GM18861 (cell line): ENCODE measurements around the gene CCDC88C.

ENCODE experiments used
- ATAC-seq: cut with Tn5 transposase; IDR thresholded peaks from one replicate; pipeline ENCODE4 v1.9.1; 2021; ENCODE audit not compliant: unreplicated experiment

The CCDC88C gene

DNA sequence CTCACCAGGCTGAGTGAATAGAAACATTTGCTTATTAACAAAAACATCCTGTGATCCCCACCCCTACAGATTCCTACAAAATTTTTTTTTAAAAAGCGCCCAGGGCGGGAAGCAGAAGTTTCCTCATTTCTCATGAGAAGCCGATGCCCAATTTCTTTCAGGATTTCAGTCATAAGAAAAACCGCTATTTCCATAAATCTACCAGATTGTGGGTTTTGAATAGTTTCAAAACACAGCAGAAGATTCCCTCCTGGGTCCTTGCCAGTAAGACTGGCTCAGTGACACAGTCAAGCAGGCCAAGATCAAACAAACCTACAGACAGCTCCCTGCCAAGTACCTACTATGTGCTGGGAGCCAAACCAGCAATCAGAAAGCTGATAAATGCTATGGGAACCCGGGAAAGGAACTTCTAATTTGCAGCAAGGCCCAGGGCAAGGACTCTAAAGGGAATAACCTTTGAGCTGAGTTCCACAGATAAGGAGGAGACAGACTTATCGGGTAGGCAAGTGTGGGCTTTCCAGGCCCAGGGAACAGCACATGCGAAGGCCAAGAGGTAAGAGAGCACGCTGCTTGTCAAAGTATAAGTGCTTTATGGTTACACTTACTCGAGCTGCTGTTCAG, 68.7 kb downstream of the CCDC88C start:
- peak; percentile 2 for ATAC-seq

DNA sequence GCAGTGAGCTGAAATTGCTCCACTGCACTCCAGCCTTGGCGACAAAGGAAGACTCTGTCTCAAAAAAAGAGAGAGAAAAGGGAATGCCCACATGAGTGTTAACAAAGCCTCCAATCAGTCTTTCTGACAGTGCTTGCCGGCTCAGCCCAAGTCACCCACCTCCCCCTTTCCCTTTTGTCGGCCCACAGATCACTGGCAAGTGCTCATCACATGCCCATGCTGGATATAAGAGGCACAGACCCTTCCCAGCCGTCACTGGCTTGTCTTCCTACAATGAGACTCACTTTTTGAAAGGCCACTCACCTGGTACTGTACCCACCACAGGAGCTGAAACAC, 70.8 kb downstream of the CCDC88C start:
- no peak for ATAC-seq

DNA sequence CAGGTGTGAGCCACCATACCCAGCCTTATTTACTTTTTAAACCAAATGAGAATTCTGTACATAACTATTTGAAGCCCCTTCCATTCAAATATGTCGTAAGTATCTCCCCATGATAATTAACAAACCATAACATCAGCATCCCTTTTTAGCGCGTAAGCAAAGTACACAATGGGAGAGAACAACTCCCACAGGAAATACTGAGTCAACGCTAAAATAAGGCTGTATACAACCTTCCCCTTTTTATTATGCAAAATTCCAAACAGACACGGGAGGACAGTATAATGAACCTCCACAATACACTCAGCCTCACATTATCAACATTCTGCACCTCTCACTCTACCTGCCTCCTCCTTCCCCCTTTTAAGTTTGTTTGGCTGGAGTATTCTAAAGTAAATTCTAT, 73.5 kb downstream of the CCDC88C start:
- no peak for ATAC-seq

DNA sequence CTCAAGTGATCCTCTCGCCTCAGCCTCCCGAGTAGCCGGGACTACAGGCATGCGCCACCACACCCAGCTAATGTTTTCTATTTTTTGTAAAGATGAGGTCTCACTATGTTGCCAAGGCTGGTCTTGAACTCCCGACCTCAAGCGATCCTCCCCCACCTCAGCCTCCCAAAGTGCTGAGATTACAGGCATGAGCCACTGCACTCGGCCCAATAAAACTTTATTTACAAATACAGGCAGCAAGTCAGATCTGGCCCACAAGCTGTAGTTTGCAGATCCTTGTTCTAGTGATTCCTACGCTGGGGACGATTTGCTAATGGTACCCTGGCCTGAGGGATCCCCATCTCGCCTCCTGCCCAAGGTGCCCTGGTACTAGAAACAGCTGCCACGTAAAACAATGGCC, 74.6 kb downstream of the CCDC88C start:
- no peak for ATAC-seq

DNA sequence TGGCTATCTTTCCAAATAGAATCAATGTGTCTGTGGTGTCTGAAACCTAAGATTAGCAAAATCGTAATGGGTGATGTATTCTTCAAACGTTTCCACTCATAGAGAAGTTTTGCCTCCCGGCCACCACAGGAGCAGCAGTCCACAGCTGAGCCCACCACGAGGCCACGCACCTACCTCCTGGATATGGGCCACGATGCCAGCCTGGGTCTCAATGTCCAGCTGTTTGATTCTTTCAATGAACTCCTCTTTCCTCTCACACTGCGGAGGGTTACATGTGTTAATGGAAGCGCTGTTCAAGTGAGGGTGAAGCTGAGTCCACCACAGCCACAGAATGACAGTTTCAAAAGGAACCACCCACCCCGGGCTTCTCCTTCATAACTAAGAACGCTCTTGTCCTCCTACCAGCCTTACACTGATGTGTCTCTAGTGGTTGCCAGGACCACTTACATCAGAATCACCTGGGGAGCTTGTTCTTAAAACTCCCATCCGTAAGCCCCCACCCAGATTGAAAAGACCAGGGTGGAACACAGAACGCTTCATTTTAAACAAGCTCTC, 75.3 kb downstream of the CCDC88C start:
- no peak for ATAC-seq

DNA sequence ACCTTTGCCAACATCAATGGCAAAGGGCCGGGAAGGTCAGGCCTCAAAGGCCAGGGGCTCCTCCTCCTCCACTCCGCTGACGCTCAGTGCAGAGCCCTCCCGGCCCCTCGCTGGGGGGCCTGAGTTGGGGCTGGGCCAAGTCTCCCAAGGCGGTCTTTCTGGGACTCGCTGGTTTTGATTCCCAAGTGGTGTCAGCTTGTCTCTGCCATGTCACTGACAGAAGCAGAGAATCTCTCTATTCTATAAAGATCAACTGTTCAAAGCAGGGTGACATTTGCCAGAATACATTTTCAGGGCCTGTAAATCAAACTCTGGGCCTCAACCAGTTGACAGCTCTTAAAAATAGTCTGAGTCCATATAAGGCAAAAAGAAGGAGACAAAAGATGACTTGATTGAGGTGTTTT, 75.9 kb downstream of the CCDC88C start:
- ATAC-seq, result no peak

DNA sequence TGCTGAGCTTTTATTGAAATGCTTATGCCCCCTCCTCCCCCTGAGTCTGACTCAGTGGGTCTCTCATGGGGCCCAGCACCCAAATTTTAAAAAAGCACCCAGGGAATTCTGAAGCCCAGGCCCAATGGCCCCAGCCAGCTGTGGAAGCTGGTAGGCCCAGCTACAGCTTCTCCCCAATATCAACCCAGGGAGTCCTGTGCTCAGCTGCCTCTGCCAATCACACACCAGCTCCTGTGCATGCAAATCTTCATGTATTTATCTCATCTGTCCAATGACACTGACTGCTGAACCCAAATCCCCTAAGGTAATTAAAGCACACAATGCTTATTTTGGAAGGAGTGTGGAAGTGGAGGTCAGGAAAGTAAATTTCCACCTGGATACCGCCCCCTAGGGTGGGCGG, 76.3 kb downstream of the CCDC88C start:
- ATAC-seq, result no peak

DNA sequence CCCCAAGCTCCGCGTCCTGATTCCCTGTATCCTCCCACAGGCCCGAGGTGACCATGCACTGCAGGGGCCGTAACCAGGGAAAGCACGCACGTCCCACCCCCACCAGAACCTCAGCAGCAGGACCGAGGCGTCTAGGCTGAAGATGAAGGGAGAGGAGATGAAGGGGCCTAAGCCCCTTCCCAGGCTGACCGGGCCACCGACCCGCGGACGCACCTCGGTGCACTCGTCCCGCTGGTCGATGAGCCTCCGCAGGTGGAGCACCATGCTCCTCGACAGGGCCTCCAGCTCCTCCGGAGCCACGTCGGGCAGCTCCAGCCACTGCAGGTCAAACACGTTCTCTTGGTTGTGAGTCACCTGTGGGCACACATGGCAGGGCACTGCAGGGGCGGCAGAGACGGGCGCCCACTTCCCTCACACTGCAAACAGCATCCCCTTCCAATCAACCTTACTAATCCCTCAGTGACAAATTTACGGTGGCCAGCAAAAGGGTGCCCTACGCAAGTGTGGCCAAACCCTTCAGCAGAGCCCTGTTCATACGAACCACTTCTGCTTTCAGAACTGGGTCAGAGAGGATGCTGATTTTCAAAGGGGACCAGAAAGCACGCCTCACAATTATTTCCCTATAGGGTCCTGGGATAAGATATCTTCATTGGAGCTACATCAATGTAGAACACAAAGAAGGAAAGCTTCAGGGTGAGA, 77.8 kb downstream of the CCDC88C start:
- no peak for ATAC-seq

DNA sequence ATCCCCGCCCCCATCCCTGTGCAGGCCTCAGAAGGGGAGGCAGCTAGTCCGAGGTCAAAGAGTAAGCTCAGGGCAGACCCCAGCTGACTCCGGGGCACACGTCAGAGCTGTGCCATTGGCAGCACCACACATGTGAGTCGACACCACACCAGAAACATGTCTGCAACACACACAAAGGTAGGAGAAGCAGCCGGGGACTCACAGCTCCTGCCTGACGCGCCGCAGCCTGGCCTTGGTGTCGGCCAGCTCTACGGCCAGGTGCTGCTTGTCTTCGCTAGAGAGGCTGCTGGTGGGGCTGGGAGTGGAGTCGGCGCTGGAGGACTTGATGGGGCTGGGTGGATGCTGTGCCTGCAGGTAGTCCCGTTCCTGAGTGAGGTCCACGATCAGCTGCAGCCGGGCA, 78.5 kb downstream of the CCDC88C start:
- ATAC-seq, result no peak

DNA sequence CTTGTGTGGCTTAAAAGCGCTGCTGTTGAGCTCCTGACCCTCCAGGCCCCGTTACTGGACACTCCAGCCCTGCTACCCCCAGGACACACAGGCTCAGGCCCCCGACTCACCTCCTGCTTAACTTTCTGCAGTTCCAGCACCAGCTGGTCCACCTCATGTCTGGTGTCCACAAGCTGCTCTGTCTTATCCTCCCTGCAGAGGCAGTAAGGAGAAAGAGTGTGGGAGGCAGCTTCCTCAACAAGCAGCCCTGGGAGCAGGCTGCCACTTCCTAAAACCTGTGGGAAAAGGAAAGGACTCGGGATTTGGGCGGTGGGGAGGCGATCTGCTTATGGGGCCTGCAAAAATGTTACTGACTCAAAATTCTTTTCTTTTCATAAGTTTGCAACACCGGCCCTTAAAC, 79.2 kb downstream of the CCDC88C start:
- no peak for ATAC-seq

DNA sequence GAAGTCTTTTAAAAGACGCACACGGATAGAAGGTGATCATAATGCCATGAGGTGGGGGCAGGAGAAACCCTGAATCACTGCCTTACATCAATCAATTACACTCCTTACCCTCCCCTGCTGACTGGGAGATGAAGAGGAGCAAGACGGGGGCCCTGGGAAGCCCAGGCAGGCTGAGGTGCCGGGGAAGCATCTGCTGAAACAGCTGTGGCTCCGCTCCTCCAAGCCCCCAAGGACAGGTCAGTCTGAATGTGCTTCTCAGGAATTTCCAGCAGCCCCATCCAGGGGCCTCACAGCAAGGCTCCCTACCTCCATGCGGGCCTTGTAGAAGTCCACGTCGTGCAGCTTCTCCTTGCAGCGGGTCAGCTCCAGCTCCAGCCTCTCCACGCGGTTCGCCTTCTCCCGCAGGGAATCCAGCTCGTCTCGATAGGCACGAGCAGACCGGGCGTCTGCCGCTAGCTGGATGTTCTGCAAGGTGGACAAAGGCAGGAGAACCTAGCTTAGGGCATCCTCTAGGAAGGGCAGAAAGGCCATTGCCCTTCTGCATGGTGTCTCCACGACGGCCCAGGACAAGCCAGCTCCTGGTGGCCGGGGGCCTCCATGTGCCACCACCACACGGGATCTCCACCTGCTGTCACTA, 79.8 kb downstream of the CCDC88C start:
- ATAC-seq, result no peak

DNA sequence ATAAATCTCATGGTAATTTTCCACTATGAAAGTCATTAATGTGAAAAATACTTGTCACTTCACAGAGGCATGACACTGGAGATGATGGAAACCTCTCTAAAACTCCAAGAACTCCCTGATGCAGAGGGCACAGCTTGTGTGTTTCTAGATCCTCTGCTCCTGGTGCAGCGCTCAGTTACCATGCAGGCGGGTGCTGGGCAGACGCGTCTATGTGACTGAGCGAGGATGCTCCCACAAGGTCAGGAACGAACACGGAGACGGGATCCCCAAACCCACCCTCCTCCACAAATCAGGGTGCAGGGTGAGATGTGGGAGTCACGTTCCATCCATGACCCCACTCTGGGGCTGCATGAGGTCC, 81.5 kb downstream of the CCDC88C start:
- ATAC-seq, result no peak

DNA sequence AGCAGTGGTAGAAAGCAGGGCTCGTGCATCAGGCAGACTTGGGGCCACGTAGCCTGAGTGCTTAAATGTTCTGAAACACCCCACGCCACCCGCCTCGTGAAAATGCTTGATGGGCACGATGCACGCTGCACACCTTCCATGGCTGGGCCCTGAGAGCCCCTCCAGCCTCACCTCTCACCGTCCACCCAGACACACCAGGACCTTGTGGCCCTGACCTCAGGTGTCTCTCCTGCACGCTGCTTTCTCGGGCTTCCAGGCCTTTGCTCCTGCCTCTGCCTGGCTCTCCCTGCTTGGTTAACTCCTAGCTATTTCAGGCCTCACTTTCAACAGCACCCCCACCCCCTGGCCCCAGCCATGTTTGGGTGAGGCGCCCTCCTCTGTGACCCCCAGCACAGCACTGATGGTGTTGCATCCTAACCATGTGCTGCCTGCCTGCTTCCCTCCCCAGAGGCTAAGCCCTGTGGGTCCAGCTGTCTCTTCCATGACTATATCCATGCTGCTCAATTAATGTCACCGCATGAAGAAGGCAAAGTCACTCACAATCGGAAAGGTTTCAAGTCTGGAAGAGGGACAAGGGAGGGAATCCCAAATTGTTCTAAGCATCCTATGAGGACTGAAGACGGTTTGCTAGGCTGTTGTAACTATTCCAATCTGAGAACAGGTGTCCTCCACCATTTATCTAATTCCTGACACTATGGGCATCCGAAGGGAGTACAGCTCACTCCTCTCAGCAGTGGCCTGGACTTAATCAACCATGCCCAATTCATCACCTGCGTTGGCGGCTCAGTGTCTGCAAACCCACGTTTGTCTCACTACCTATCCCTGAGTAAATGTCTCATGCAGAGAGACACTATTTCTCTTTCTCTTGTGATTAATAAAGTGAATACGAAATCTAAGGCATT, 82.2 kb downstream of the CCDC88C start:
- no peak for ATAC-seq

DNA sequence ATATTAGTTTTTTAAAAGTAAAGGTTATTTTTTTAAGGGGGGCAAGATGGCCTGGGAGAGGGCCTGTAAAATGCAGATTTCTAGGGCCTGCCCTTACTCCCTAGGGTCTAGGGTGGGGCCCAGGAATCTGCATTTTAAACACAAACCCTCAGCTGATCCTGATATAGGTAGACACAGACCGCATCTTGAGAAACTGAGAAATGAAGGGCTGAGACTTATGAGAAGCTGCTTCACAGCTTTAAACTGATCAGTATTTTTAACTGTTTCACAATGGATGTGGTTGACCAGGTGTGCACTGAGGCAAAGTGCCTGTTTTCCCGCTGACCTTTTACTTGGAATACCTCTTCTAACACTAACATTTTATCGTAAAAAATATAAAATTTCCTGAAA, 84.0 kb downstream of the CCDC88C start:
- no peak for ATAC-seq

DNA sequence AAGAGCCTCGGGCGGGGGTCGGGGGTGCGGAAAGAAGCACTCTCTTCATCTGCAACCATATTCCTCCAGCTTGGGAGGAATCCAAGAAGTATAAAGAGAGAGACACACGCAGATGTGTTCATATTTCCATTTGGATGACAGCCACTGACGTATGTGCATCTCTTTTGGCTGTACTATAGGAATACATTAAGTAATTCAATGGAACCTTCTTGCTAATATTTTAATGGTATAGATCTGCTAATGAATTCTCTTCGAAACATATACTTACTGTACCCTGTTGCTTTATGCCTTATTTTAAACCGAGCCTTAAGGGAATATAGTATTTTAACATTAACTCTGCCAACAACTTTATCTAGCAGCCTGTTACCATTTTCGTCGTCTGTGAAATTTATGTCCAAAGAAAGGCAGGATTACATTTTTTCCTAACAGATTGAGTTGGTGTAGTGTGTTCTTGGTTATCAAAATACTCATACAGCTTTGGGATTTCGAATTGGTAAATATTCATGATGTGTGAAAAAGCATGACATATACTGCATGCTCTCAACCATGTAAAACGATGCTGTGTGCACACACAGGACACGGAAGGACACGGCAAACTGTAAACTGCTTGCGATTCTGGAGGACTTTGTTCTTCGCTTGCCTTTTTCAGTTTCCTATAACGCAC, 84.5 kb downstream of the CCDC88C start:
- no peak for ATAC-seq

DNA sequence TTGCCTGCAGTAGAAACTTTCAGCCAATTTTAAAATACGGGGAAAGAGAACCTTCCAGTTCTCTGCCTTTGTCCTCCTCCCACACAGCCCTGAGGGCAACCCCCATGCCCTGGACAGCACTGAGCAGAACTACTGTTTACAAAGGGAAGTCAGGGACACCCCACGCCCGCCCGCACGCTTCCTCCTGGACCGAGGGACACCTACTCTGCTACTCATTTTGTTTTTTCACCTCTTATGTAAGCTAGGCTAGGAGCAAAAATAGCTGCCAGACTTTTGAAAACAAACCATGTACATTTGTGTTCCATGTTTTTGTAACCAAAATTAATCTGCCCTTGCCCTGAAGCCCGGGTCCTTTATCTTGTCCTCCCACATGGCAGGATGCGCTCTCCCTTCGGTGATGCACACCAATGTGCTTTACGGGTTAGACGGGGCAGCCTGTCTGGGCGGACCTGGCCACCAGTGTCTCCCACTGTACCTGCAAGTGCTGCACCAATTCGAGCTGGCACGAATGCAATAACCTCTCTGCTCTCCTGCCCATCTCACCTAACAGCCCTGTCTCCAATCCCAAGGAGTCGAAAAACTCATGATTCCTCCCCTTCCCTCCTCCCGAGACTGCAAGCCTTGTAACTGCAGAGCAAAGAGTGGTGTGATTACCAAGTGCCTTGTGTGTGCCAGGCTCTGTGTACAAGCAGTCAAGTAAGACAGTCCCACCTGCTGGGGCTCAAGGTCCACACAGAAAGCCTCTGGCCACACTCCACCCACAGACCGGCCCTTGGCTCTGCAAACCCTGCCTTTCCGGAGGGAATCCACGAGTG, 85.2 kb downstream of the CCDC88C start:
- ATAC-seq, result no peak

DNA sequence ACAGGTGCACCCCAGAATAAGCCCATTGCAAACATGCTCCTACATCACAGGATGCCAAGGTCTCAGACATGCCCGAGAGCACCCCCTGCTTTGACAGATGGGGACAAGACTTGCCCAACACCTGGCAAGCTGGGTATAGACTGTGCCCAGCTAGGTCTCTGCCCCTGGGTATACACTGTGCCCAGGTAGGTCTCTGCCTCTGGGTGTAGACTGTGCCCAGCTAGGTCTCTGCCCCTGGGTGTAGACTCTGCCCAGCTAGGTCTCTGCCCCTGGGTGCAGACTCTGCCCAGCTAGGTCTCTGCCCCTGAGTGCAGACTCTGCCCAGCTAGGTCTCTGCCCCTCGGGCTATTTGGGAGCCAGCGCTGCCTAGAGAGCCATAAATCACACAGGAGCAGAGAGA, 85.9 kb downstream of the CCDC88C start:
- ATAC-seq, result no peak

DNA sequence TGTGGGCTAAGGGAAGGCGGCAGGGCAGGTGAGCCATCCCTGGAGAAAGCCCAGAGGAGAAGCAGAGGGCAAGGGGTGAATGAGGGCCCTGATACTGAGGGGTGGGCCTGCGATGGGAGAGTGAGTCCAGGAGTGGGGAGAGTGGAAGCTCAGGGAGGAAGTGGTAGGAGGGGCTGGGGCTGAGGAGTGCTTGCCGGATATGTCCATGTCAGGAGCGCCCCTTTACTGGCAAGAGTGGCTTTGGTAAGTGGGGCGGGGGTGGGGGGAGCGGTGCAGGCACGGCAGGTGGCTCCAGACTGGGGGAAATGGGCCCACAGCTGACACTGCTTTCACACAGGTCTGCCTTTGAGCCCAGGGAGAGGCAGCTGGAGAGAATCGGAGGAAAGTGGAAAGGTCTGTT, 86.8 kb downstream of the CCDC88C start:
- no peak for ATAC-seq

DNA sequence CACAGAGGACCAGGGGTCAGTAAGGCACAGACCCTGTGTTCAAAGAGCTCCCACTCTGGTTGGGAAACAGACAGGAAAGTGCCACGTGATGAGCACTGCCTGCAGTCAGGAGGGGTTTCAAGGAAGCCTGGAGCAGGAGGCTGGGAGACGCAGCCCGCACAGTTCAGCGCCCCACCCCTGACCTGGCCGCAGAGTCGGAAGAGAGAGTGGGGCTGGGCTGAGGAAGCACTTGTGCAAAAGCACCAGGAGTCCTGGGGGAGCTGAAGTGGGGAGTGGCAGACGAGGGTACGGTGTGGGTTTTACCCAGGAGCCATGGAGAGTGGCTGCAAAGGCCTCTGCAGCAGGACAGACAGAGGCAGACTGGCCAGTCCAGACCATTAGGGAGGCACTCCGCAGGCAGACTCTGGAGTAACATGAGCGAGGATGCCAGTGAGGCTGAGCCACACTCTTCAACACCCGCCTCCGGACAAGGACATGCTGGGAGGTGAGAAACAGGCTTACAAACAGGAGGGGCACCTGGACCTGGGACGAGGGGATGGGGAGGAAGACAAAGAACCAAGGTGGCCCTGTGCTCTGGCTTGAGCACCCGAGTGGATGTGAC, 87.4 kb downstream of the CCDC88C start:
- no peak for ATAC-seq
